GM18505 (cell line): Measurements from ENCODE around the gene JMJD6.
"Not testable (repeated sequence)": the region's sequence is repeated elsewhere in the genome, so short reads cannot be mapped to it uniquely, and the experiment has no call there.

Experiments
- ATAC-seq: cut with Tn5 transposase; IDR thresholded peaks from one replicate; pipeline ENCODE4 v1.9.1; 2021; ENCODE audit not compliant: unreplicated experiment
- POLR2A ChIP-seq: IDR thresholded peaks from 4 replicates; pipeline ENCODE4 v1.6.1; 2011; ENCODE audit warnings: borderline replicate concordance; ENCODE audit not compliant: insufficient read depth, insufficient read length; ENCODE audit errors: extremely low read depth

JMJD6 gene

GRCh38 chr17:76716839-76717215 lies 9.6 kb downstream of the JMJD6 start:
- ATAC-seq = no peak
- TF ChIP-seq POLR2A = no peak

GRCh38 chr17:76716146-76716838 lies 10.1 kb downstream of the JMJD6 start:
- ATAC-seq = no peak
- TF ChIP-seq POLR2A = no peak

GRCh38 chr17:76715496-76715830 lies 10.9 kb downstream of the JMJD6 start:
- no peak for TF ChIP-seq POLR2A
- ATAC-seq = no peak

GRCh38 chr17:76714822-76715495 lies 11.4 kb downstream of the JMJD6 start:
- no peak for ATAC-seq

DNA sequence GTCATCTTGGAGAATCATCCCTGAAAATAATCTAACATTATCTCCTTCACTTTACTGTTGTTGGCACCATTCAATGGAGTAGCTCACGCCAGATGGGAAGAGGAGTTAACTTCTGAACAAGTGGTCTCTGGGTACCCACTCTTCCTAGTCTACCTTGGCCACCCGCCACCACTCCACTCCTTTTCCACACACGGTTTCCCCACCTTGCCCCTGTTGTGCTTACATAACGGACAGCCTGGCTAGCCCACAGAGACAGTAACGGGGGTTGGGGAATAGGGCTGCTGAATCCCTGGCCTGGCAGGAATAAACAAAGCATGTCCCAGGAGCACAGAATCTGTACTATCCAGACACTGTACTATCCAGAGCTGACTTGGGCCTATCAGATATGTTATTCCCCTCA lies 12.1 kb downstream of the JMJD6 start:
- no peak for TF ChIP-seq POLR2A
- ATAC-seq = no peak

More at GRCh38 chr17:76714822-76715495, 11.4 kb downstream of the JMJD6 start:
- TF ChIP-seq POLR2A = no peak

- TF ChIP-seq POLR2A = no peak
- ATAC-seq = no peak
These were observed 12.6 kb downstream of the JMJD6 start for GRCh38 chr17:76713765-76714164.

- not testable (repeated sequence) for ATAC-seq
These were observed 14.1 kb downstream of the JMJD6 start for GRCh38 chr17:76712321-76712720.

DNA sequence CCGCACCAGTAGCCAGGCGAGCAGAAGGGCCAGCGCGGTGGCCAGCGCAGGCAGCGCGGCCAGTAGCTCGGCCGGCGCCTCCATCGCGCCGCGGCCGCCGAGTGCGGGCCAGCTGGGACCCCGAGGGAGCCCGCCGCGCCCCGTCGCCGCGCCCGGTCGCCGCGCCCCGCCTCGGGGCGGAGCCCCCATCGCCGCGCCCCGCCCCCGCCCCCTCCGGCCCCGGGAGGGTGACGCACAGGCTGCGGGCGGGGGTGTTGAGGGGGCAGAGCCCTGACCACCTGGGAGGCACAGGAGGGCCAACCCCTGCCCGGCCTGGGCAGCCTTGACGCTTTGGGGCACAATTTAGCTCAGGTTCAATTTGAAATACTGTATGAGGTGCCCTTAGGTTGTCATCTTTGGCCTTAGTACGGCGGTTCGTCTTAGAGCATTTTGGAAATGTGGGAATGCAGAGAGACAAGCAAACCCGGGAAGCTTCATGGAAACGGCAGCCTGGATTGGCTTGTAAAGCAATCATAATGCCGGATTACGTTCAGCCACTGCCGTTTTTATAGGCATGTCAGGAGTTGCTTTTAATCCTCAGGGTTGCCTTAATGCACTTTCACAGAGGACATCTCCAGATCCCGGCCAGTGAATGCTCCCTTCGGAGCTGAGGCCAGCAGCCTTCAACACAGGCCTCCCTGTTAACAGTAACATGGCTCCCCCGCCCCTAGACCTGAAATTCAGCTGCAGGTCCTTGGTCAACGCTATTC lies 15.4 kb downstream of the JMJD6 start, which contains the start of gene MXRA7:
Gene MXRA7 (minus strand): TSS at position 103 of the 749 bp plus-strand sequence. CDS start 19 bp downstream, at position 84.
- no peak for TF ChIP-seq POLR2A
- ATAC-seq = no peak

- ATAC-seq = not testable (repeated sequence)
These were observed 16.2 kb downstream of the JMJD6 start for GRCh38 chr17:76709951-76710862.

GRCh38 chr17:76709077-76709950 lies 17.1 kb downstream of the JMJD6 start:
- ATAC-seq = no peak
- TF ChIP-seq POLR2A = no peak

GRCh38 chr17:76707985-76708807 lies 18.2 kb downstream of the JMJD6 start:
- no peak for TF ChIP-seq POLR2A
- ATAC-seq = no peak
